GM19455 (cell line): ENCODE measurements around the gene FAM135A.
"Not testable (repeated sequence)": the region's sequence is repeated elsewhere in the genome, so short reads cannot be mapped to it uniquely, and the experiment has no call there.

Source experiments
- ATAC-seq: cut with Tn5 transposase; IDR thresholded peaks from one replicate; pipeline ENCODE4 v1.9.1; 2021; ENCODE audit not compliant: unreplicated experiment

Gene FAM135A

GRCh38 chr6:70609181-70609580 lies 195.9 kb downstream of the FAM135A start:
- not testable (repeated sequence) for ATAC-seq
